DMS153 (cell line): ENCODE data around the gene CSAG3.
"Not testable (repeated sequence)": the region's sequence is repeated elsewhere in the genome, so short reads cannot be mapped to it uniquely, and the experiment has no call there.

Experiments
- DNase-seq: peaks from one replicate; lab custom pipeline; 2025; lab: John Stamatoyannopoulos, UW

Gene CSAG3

GRCh38 chrX:152758918-152759317 lies at the start of gene CSAG3:
Gene CSAG3 (plus strand): TSS chrX:152759218.
- not testable (repeated sequence) for DNase-seq

- DNase-seq, result not testable (repeated sequence)
Observed at GRCh38 chrX:152713195-152713594, 45.8 kb upstream of the CSAG3 start.

GRCh38 chrX:152713815-152714787 lies 44.9 kb upstream of the CSAG3 start, which contains the start of gene MAGEA2B:
Gene MAGEA2B (plus strand): TSS chrX:152714628. CDS start chrX:152717107, 2,479 bp downstream.
- not testable (repeated sequence) for DNase-seq

- DNase-seq, result no peak
Observed at GRCh38 chrX:152725409-152725808, 33.6 kb upstream of the CSAG3 start.

- DNase-seq, result no peak
Observed at GRCh38 chrX:152733261-152733975, 25.6 kb upstream of the CSAG3 start, which contains the start of the genes CSAG1 and MAGEA12. Gene CSAG1 (minus strand): TSS chrX:152733721. CDS start chrX:152732460, 1,261 bp downstream. Gene MAGEA12 (plus strand): TSS chrX:152733757. CDS start chrX:152736162, 2,405 bp downstream.

- not testable (repeated sequence) for DNase-seq
Observed at GRCh38 chrX:152734143-152734858, 24.7 kb upstream of the CSAG3 start.

- no peak for DNase-seq
Observed at GRCh38 chrX:152735101-152735500, 23.9 kb upstream of the CSAG3 start.

GRCh38 chrX:152735860-152736511 lies 23.0 kb upstream of the CSAG3 start:
- no peak for DNase-seq

- DNase-seq, result not testable (repeated sequence)
Observed at GRCh38 chrX:152736528-152736927, 22.5 kb upstream of the CSAG3 start.

- DNase-seq, result no peak
Observed at GRCh38 chrX:152738560-152738959, 20.5 kb upstream of the CSAG3 start.

- not testable (repeated sequence) for DNase-seq
Observed at GRCh38 chrX:152753686-152754650, 5.0 kb upstream of the CSAG3 start, which contains the start of gene MAGEA2. Gene MAGEA2 (minus strand): TSS chrX:152753842. CDS start chrX:152751363, 2,479 bp downstream.

- DNase-seq, result not testable (repeated sequence)
Observed at GRCh38 chrX:152754871-152755270, 4.1 kb upstream of the CSAG3 start.

- not testable (repeated sequence) for DNase-seq
Observed at GRCh38 chrX:152759544-152759943, 526 bp downstream of the CSAG3 start.

GRCh38 chrX:152761582-152761981 lies 2.6 kb downstream of the CSAG3 start:
- not testable (repeated sequence) for DNase-seq

GRCh38 chrX:152766562-152766961 lies 7.5 kb downstream of the CSAG3 start:
- not testable (repeated sequence) for DNase-seq

- not testable (repeated sequence) for DNase-seq
Observed at GRCh38 chrX:152769549-152770289, 10.7 kb downstream of the CSAG3 start, which contains the start of gene MAGEA6. Gene MAGEA6 (minus strand): TSS chrX:152769689. CDS start chrX:152767650, 2,039 bp downstream.

- not testable (repeated sequence) for DNase-seq
Observed at GRCh38 chrX:152787062-152787461, 28.0 kb downstream of the CSAG3 start.

- no peak for DNase-seq
Observed at GRCh38 chrX:152798945-152799344, 39.9 kb downstream of the CSAG3 start.

- no peak for DNase-seq
Observed at GRCh38 chrX:152806035-152806434, 47.0 kb downstream of the CSAG3 start.
